Uterus (tissue), 4 donors: ENCODE results near the gene PAQR5. TPM values are rescaled to one million over a fixed set of nuclear protein-coding genes. Genes with fewer than 3 reads are reported as not detected.
"Not testable (repeated sequence)": the region's sequence is repeated elsewhere in the genome, so short reads cannot be mapped to it uniquely, and the experiment has no call there.

Source experiments
- DNase-seq, 2 donors: peaks; one replicate each; pipeline ENCODE4 v3.0.0-alpha.2; 2019 to 2020
- H3K27ac ChIP-seq, 2 donors: fragments of 200-600 bp; sonication (generic); 1 replicate in 1 of 2; 2 replicates in 1 of 2; pipeline ENCODE4 v1.5.1; 2016 to 2018
- H3K27me3 ChIP-seq, 2 donors: fragments of 200-600 bp; sonication (generic); one replicate each; pipeline ENCODE4 v1.5.1; 2018 to 2019; ENCODE audit warnings: control low read depth in 1 of 2
- H3K36me3 ChIP-seq, 2 donors: fragments of 200-600 bp; sonication (generic); one replicate each; pipeline ENCODE4 v1.5.1; 2019; ENCODE audit warnings: control low read depth in 1 of 2
- H3K4me1 ChIP-seq, 2 donors: fragments of 200-600 bp; sonication (generic); one replicate each; pipeline ENCODE4 v1.5.1; 2018 to 2019; ENCODE audit warnings: control low read depth in 1 of 2
- H3K4me3 ChIP-seq, 2 donors: fragments of 200-600 bp; sonication (generic); 1 replicate in 1 of 2; 2 replicates in 1 of 2; pipeline ENCODE4 v1.5.1; 2018 to 2019; ENCODE audit warnings: mild to moderate bottlenecking in 1 of 2
- H3K9me3 ChIP-seq, 2 donors: fragments of 200-600 bp; sonication (generic); one replicate each; pipeline ENCODE4 v1.5.1; 2019; ENCODE audit warnings: control low read depth in 1 of 2
- POLR2A ChIP-seq, 2 donors: fragments of 450-650 bp; IDR thresholded peaks; one replicate each; pipeline ENCODE4 v1.6.1; 2016; ENCODE audit warnings: antibody characterized with exemption in 2 of 2, mild to moderate bottlenecking in 1 of 2, moderate library complexity in 1 of 2
- intact Hi-C: fragments of 100-400 bp; cut with DNase I; formaldehyde crosslinking; loops from one replicate; pipeline ENCODE4 v1.15.1; 2023; ENCODE audit warnings: low total_unique reads
- total RNA-seq, 4 donors: library from RNA; depleted of rRNA in 3 of 4; stranded (reverse); fragments of >200 nt in 3 of 4; gene quantifications; one replicate each; pipeline versions ENCODE4 v1.1.0 to v1.2.4, GENCODE V29; 2014 to 2023
- TF ChIP-seq, protein P1 (sequence below), 4 experiments: fragments of 200-600 bp in 2 of 4; fragments of 450-650 bp in 2 of 4; sonication (generic) in 2 of 4; IDR thresholded peaks; one replicate each; pipeline ENCODE4 v1.5.1; 2016 to 2019; ENCODE audit warnings: antibody characterized with exemption in 4 of 4, mild to moderate bottlenecking in 2 of 4, moderate library complexity in 1 of 4
- donor health status: DM: yes; HTN: yes; CAD: no.

Gene PAQR5
- total RNA-seq, 4 donors from 2014 or later = 0.28 to 0.61 TPM; not detected in 2

DNA sequence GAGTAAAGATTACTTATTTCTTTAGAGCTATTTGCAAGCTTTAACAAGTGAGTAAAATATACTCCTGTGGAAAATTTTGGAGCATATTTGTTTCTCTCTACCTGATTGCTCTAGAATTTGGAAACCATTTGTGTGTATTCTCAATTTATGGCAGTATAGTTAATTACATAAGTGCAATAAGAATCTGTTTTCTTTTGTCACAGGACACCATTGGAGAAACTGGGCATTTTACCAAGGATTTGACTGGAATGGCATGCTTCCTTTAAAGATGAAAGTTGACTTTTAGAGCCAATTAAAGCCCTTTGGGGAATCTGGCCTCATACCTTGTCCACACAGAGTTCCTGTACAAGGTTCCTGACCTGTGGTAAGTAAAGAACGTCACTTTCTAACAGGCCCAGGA is 38.4 kb downstream of the PAQR5 start:
- H3K4me3 ChIP-seq = no peak overlapping the region
- no peaks in the 10 kb centered on the region for H3K9me3 ChIP-seq
- H3K36me3 ChIP-seq = no peaks in the 10 kb centered on the region
- no peak for DNase-seq
- no peaks in the 10 kb centered on the region for H3K4me1 ChIP-seq
- no peaks in the 10 kb centered on the region for H3K27me3 ChIP-seq
- H3K27ac ChIP-seq = no peak overlapping the region
- no peak for TF ChIP-seq POLR2A (IDR thresholded peaks at IDR 0.05)
- TF ChIP-seq, protein P1, sequence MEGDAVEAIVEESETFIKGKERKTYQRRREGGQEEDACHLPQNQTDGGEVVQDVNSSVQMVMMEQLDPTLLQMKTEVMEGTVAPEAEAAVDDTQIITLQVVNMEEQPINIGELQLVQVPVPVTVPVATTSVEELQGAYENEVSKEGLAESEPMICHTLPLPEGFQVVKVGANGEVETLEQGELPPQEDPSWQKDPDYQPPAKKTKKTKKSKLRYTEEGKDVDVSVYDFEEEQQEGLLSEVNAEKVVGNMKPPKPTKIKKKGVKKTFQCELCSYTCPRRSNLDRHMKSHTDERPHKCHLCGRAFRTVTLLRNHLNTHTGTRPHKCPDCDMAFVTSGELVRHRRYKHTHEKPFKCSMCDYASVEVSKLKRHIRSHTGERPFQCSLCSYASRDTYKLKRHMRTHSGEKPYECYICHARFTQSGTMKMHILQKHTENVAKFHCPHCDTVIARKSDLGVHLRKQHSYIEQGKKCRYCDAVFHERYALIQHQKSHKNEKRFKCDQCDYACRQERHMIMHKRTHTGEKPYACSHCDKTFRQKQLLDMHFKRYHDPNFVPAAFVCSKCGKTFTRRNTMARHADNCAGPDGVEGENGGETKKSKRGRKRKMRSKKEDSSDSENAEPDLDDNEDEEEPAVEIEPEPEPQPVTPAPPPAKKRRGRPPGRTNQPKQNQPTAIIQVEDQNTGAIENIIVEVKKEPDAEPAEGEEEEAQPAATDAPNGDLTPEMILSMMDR (IDR thresholded peaks at IDR 0.05) = no peak
- intact Hi-C loops = no loop called here

DNA sequence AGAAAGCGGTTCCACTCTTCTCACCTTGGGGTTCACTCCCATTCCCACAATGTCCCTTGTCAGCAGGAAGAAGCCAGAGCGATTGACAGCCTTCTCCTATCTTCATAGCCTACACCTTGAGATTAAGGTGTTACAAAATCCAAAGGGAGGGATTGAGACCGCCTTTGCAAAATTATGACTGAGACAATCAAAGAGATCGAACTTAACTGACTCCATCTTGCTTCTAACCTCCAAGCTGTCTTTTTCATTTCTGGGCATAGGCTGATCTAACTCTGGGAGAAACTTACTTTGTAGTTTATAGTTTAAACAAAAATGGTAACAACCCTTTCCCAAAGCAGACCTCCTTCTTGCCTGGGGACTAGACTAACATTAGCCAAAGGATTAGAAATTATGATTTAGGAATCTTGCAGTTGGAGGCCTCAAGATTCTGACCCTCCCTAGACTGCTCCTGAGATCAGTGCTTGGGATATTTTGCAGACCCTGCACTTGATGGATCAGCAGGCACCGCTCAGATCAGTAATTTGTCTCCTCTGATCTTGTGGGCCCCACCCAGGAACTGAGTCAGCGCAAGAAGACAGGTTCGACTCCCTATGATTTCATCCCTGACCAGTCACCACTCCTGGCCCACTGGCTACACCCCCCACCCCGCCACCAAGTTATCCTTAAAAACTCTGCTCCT is 40.0 kb downstream of the PAQR5 start:
- Histone ChIP-seq H3K9me3 (no peaks in the 10 kb centered on the region), H3K27me3 (no peaks in the 10 kb centered on the region), H3K4me1 (no peaks in the 10 kb centered on the region), H3K27ac (no peak overlapping the region), H3K4me3 (no peak overlapping the region), H3K36me3 (no peaks in the 10 kb centered on the region)
- TF ChIP-seq, protein P1 (IDR thresholded peaks at IDR 0.05) = no peak
- no peak for TF ChIP-seq POLR2A (IDR thresholded peaks at IDR 0.05)
- DNase-seq = no peak
- intact Hi-C loops = no loop called here

DNA sequence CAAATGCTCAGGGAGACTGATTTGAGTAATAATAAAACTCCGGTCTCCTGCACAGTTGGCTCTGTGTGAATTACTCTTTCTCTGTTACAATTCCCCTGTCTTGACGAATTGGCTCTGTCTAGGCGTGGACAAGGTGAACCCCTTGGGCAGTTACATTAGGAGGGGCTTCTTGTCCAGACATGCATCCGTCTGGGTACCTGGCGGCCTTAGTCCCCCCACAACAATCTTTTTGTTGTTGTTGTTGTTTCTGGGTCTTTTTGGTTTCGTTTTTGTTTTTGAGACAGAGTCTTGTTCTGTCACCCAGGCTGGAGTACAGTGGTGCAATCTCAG is 40.5 kb downstream of the PAQR5 start:
- H3K27me3 ChIP-seq, H3K4me3 ChIP-seq, DNase-seq, H3K36me3 ChIP-seq, H3K4me1 ChIP-seq, H3K27ac ChIP-seq, H3K9me3 ChIP-seq, intact Hi-C loops: not testable (repeated sequence)

DNA sequence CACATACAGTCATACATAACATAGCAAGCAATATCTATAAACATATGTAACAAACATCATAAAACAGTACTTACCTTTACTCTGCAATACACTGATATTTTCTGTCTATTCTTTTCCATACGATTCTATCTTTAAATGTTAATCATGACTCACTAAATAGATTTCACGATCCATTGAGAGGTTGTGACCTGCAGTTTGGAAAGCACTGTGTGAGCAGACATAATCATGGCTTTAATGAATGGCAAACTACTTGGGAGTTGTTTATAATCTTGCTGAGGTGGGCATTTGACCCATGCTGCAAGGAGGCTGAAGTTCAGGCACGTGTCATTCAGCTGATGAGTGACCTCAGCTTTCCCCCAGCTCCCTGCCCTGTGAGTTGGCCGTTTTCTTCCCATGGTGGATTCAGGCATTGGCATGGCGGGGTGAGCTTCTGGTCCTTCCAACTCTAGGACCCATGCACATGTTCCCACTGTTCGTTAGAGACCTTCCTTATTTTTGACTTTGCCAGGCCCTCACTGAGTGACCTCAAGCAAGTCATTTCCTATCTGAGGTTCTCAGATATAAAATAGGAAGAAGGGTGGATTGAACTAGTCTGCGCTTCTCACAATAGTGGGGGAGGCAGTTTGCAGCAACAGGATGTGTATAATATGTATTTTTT is 41.7 kb downstream of the PAQR5 start:
- Histone ChIP-seq H3K27me3 (no peaks in the 10 kb centered on the region), H3K36me3 (no peaks in the 10 kb centered on the region), H3K4me1 (no peaks in the 10 kb centered on the region), H3K4me3 (no peak overlapping the region), H3K9me3 (no peaks in the 10 kb centered on the region), H3K27ac (no peak overlapping the region)
- DNase-seq = no peak
- TF ChIP-seq POLR2A (IDR thresholded peaks at IDR 0.05) = no peak
- TF ChIP-seq, protein P1 (IDR thresholded peaks at IDR 0.05) = no peak
- intact Hi-C loops = no loop called here

DNA sequence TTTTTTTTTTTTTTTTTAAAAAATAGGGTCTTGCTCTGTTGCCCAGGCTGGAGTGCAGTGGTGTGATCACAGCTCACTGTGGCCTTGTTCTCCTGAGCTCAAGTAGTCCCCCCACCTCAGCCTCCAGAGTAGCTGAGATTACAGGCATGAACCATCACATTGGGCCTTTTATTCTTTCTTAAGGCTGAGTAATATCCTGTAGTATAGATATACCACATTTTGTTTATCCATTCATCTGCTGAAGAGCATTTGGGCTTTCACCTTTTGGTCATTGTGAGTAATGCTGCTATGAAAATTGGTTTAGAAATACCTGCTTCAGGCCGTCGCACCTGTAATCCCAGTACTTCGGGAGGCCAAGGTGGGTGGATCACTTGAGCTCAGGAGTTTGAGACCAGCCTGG is 42.6 kb downstream of the PAQR5 start:
- intact Hi-C loops = no loop called here

More for the DNA sequence above, 42.6 kb downstream of the PAQR5 start:
- Histone ChIP-seq H3K27me3 (no peaks in the 10 kb centered on the region), H3K36me3 (no peaks in the 10 kb centered on the region), H3K27ac (no peak overlapping the region), H3K4me3 (no peak overlapping the region), H3K4me1 (no peaks in the 10 kb centered on the region), H3K9me3 (no peaks in the 10 kb centered on the region)
- no peak for DNase-seq
- no peak for TF ChIP-seq POLR2A (IDR thresholded peaks at IDR 0.05)
- TF ChIP-seq, protein P1 (IDR thresholded peaks at IDR 0.05) = no peak
